Endothelial cell of umbilical vein (primary cell): ENCODE measurements around the gene COPS3. TPM values are rescaled to one million over a fixed set of nuclear protein-coding genes. Genes with fewer than 3 reads are reported as not detected.

Experiments
- BruUV-seq: library from RNA; stranded (reverse); fragments of 400-500 nt; replicated peaks from 2 replicates; lab custom pipeline; 2021; lab: Mats Ljungman, UMichigan
- CTCF ChIA-PET: fragments of 300-600, 350-600 bp; sonication (Branson Sonifier 250); formaldehyde crosslinking; loops from one replicate; lab custom pipeline; 2021; ENCODE audit warnings: antibody characterized with exemption, inconsistent platforms; lab: Charles Lee
- POLR2A ChIA-PET: fragments of 300-600, 350-600 bp; sonication (Branson Sonifier 250); formaldehyde crosslinking; loops from one replicate; lab custom pipeline; 2021; ENCODE audit warnings: antibody characterized with exemption, inconsistent platforms; lab: Charles Lee
- DNase-seq: peaks from one replicate; pipeline ENCODE4 v3.0.0-alpha.2; 2011; ENCODE audit warnings: low read depth, low spot score
- FAIRE-seq: peaks from 2 replicates; lab custom pipeline; 2011; peaks lifted over from hg19 to GRCh38; lab: Jason Lieb, UNC
- H2AFZ ChIP-seq: 2 replicates; pipeline ENCODE4 v1.6.0; 2012; ENCODE audit warnings: low read depth, low read length, control low read depth, inconsistent platforms
- H3K27ac ChIP-seq: 2 replicates; pipeline ENCODE4 v1.5.1; 2011; ENCODE audit warnings: low read depth, mild to moderate bottlenecking, control low read depth, low read length, moderate library complexity; ENCODE audit not compliant: insufficient read depth
- H3K27me3 ChIP-seq, 2 experiments: 2 replicates each; pipeline versions ENCODE4 v1.6.0 to v1.6.1; 2011; ENCODE audit warnings: low read length in 2 of 2, mixed read lengths in 1 of 2; ENCODE audit not compliant: control insufficient read depth in 2 of 2, insufficient read depth in 2 of 2
- H3K36me3 ChIP-seq, 2 experiments: 2 replicates in 1 of 2; 3 replicates in 1 of 2; pipeline ENCODE4 v1.5.1; 2011; ENCODE audit warnings: low read length in 2 of 2, mild to moderate bottlenecking in 1 of 2, moderate library complexity in 1 of 2; ENCODE audit not compliant: control insufficient read depth in 2 of 2, insufficient read depth in 2 of 2; ENCODE audit errors: extremely low read depth in 1 of 2
- H3K4me1 ChIP-seq: 3 replicates; pipeline ENCODE4 v1.5.1; 2011; ENCODE audit warnings: mild to moderate bottlenecking, low read length; ENCODE audit not compliant: control insufficient read depth, insufficient read depth; ENCODE audit errors: extremely low read depth
- H3K4me2 ChIP-seq: 2 replicates; pipeline ENCODE4 v1.6.1; 2011; ENCODE audit warnings: low read length, control low read depth, mixed read lengths; ENCODE audit not compliant: insufficient read depth
- H3K4me3 ChIP-seq, 3 experiments: fragments of 200-600 bp in 1 of 3; sonication (generic), shearing (Covaris generic) in 1 of 3; replicated peaks in 1 of 3; 2 replicates each; pipeline ENCODE4 v1.5.1; 2011 to 2016; ENCODE audit warnings: control low read depth in 3 of 3, low read length in 3 of 3, mild to moderate bottlenecking in 2 of 3, inconsistent platforms in 1 of 3, low read depth in 1 of 3, moderate library complexity in 1 of 3; ENCODE audit not compliant: insufficient read depth in 1 of 3
- H3K79me2 ChIP-seq: 2 replicates; pipeline ENCODE4 v1.6.0; 2012; ENCODE audit warnings: low read length, inconsistent platforms; ENCODE audit not compliant: control insufficient read depth, insufficient read depth
- H3K9ac ChIP-seq: replicated peaks from 2 replicates; pipeline ENCODE3; 2011; ENCODE audit warnings: low read length, control low read depth; ENCODE audit not compliant: insufficient read depth; ENCODE audit errors: extremely low read depth
- H3K9me1 ChIP-seq: replicated peaks from 3 replicates; pipeline ENCODE4 v1.6.0; 2011; ENCODE audit warnings: mild to moderate bottlenecking, low read length; ENCODE audit not compliant: control insufficient read depth, insufficient read depth; ENCODE audit errors: extremely low read depth
- H3K9me3 ChIP-seq: replicated peaks from 2 replicates; pipeline ENCODE4 v1.5.1; 2012; ENCODE audit warnings: low read length, inconsistent platforms; ENCODE audit not compliant: control insufficient read depth, insufficient read depth
- H4K20me1 ChIP-seq: replicated peaks from 2 replicates; pipeline ENCODE3; 2011; ENCODE audit warnings: mild to moderate bottlenecking, low read length; ENCODE audit not compliant: control insufficient read depth, insufficient read depth; ENCODE audit errors: extremely low read depth
- EZH2 ChIP-seq: IDR thresholded peaks from 2 replicates; pipeline ENCODE4 v1.6.1; 2012; ENCODE audit warnings: borderline replicate concordance, low read depth, mild to moderate bottlenecking, moderate library complexity, low read length, inconsistent platforms; ENCODE audit not compliant: severe bottlenecking
- GATA2 ChIP-seq: IDR thresholded peaks from 2 replicates; pipeline ENCODE4 v1.7.0; 2011; ENCODE audit warnings: low read depth, mild to moderate bottlenecking, moderate library complexity, mixed read lengths, low read length; ENCODE audit not compliant: insufficient read length, insufficient read depth
- JUN ChIP-seq: IDR thresholded peaks from 2 replicates; pipeline ENCODE4 v1.6.1; 2011; ENCODE audit warnings: borderline replicate concordance, low read depth; ENCODE audit not compliant: insufficient read length, insufficient read depth
- MYC ChIP-seq: IDR thresholded peaks from one replicate; pipeline ENCODE4 v1.6.1; 2011; ENCODE audit warnings: mild to moderate bottlenecking, low read depth, low read length
- POLR2A ChIP-seq: IDR thresholded peaks from 2 replicates; pipeline ENCODE4 v1.6.1; 2012; ENCODE audit warnings: low read depth, mild to moderate bottlenecking, control low read depth, low read length
- POLR2AphosphoS5 ChIP-seq: IDR thresholded peaks from 2 replicates; pipeline ENCODE4 v1.6.1; 2012; ENCODE audit warnings: low read depth, mild to moderate bottlenecking, control low read depth, low read length, moderate library complexity; ENCODE audit not compliant: insufficient read depth
- dilution Hi-C: fragments of 300-500 bp; cut with MboI; formaldehyde crosslinking; loops from one replicate; pipeline ENCODE4 v1.15.0; 2019; ENCODE audit warnings: low sequenced_read_pairs; ENCODE audit not compliant: extremely low pct_ligation_motif_present
- intact Hi-C: fragments of 100-400 bp; cut with micrococcal nuclease; formaldehyde crosslinking; loops from one replicate; pipeline ENCODE4 v1.10.0; 2022
- polyA plus RNA-seq, 4 experiments: library from polyadenylated mRNA; depleted of rRNA in 3 of 4; stranded (reverse) in 3 of 4; unstranded in 1 of 4; fragments of >200 nt; gene quantifications; 2 replicates each; pipeline versions ENCODE4 v1.2.1 to v1.2.3, GENCODE V29; 2011 to 2012; ENCODE audit warnings: missing spikeins in 1 of 4
- total RNA-seq: library from RNA; stranded (reverse); gene quantifications from 2 replicates; pipeline ENCODE4 v1.2.3, GENCODE V29; 2021
- TF ChIP-seq, protein P1 (sequence below), 2 donors: IDR thresholded peaks; 1 replicate in 1 of 2; 2 replicates in 1 of 2; pipeline ENCODE4 v1.5.1; 2011; ENCODE audit warnings: low read length in 2 of 2, mild to moderate bottlenecking in 2 of 2, moderate library complexity in 2 of 2, control low read depth in 1 of 2, inconsistent platforms in 1 of 2, low read depth in 1 of 2; ENCODE audit not compliant: insufficient read depth in 1 of 2; ENCODE audit errors: extremely low read depth in 1 of 2
- TF ChIP-seq, protein P2 (sequence below): IDR thresholded peaks from 2 replicates; pipeline ENCODE4 v1.6.1; 2011; ENCODE audit not compliant: insufficient read depth, insufficient read length

Gene COPS3
- total and polyA plus RNA-seq, 2 donors (not counting 3 experiments of a cell fraction or from before 2014, with no cell fraction given), result 54.8 to 80.9 TPM

DNA sequence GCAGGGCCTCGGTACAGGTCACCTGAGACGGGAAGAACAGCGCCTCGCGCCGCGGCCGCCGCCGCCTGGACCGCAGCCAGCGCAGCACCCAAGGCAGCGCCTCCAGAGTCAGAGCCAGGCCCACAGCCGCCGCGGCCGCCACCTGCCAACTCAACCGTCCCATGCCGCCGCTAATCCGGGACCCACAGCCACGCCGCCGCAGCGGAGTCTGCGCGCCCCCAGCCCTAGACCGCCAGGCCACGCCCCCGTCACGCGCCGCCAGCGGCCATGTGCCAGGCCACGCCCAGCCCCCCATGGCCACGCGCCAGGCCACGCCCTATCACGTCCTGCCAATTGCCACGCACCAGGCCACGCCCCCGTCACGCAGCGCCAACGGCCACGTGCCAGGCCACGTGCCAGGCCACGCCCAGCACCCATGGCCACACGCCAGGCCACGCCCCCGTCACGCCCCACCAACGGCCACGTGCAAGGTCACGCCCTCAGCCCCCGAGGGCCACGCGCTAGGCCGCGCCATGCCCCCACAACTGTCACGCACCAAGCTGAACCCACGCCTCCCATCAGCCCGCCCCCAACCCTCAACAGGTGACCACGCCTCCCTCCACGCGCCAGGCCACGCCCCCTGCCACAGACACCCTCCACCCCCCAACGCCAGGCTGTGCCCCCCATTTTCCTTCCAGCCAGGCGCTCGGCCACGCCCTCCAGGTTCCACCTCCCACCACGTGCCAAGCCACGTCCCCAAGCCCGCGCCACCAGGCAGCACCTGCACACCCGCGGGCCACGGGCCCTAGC, 74.7 kb downstream of the COPS3 start, which contains the start of gene PLD6:
Gene PLD6 (minus strand): TSS at position 210 of the 789 bp plus-strand sequence. CDS start 47 bp downstream, at position 163.
- TF ChIP-seq, protein P1, sequence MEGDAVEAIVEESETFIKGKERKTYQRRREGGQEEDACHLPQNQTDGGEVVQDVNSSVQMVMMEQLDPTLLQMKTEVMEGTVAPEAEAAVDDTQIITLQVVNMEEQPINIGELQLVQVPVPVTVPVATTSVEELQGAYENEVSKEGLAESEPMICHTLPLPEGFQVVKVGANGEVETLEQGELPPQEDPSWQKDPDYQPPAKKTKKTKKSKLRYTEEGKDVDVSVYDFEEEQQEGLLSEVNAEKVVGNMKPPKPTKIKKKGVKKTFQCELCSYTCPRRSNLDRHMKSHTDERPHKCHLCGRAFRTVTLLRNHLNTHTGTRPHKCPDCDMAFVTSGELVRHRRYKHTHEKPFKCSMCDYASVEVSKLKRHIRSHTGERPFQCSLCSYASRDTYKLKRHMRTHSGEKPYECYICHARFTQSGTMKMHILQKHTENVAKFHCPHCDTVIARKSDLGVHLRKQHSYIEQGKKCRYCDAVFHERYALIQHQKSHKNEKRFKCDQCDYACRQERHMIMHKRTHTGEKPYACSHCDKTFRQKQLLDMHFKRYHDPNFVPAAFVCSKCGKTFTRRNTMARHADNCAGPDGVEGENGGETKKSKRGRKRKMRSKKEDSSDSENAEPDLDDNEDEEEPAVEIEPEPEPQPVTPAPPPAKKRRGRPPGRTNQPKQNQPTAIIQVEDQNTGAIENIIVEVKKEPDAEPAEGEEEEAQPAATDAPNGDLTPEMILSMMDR (IDR thresholded peaks at IDR 0.05; ENCODE audit: extremely low read depth in 1 of 2, insufficient read depth in 1 of 2, low read depth in 1 of 2, low read length in 2 of 2), result no peak
- TF ChIP-seq EZH2, result no peak
- TF ChIP-seq MYC, result peak; percentile 72
- TF ChIP-seq POLR2A, result peak; percentile 45
- no peak for TF ChIP-seq GATA2
- peak; percentile 82 for TF ChIP-seq POLR2AphosphoS5
- TF ChIP-seq, protein P2, sequence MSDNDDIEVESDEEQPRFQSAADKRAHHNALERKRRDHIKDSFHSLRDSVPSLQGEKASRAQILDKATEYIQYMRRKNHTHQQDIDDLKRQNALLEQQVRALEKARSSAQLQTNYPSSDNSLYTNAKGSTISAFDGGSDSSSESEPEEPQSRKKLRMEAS, result peak; percentile 99
- no peak for TF ChIP-seq JUN
- H3K9me1 ChIP-seq, result no peaks in the 10 kb centered on the region
- H3K9me3 ChIP-seq, result no peaks in the 10 kb centered on the region
- H3K4me2 ChIP-seq, result peak within 1 kb of the TSS; percentile 86
- no peaks in the 10 kb centered on the region for H3K27me3 ChIP-seq
- peaks cover 0 to 2% of the 10 kb centered on the region in 2 experiments for H3K36me3 ChIP-seq
- dilution Hi-C loops (no loop called here), intact Hi-C loops (loop anchor here (5.0 kb wide), 2 partner anchors 204 to 611 kb away; no protein-coding TSS in a partner anchor)
- H3K4me1 ChIP-seq, result peaks cover 13% of the 10 kb centered on the region
- H4K20me1 ChIP-seq, result no peaks in the 10 kb centered on the region
- no peaks in the 10 kb centered on the region for H3K79me2 ChIP-seq
- peak within 1 kb of the TSS; percentile 52 for H3K9ac ChIP-seq
- peak within 1 kb of the TSS; percentile 93 for H2AFZ ChIP-seq
- no peak within 1 kb of the TSS for H3K27ac ChIP-seq
- CTCF ChIA-PET, result interaction anchor here (0.7 to 1.8 kb wide), 4 partner anchors 15 to 65 kb away, joined by 3 to 5 read pairs (median 5); no protein-coding TSS in a partner anchor
- FAIRE-seq (peak; percentile 85), DNase-seq (peak; percentile 68)
- no TSS peak for BruUV-seq
- H3K4me3 ChIP-seq, result peak within 1 kb of the TSS; percentile 36 to 53 (median 48)
- POLR2A ChIA-PET, result no interaction called here
